ENCODE measurements around the gene IMP3.

GRCh38 chr15:75676688-75677464 is 36.9 kb upstream of the IMP3 start:
- TF ChIP-seq SIN3A (IDR thresholded peaks at IDR 0.05; ENCODE audit: borderline replicate concordance, insufficient read depth, low read depth, low read length) (no peak), CTCF (IDR thresholded peaks at IDR 0.05) (no peak), POLR2AphosphoS5 (IDR thresholded peaks at IDR 0.05; ENCODE audit: low read depth, low read length) (no peak), REST (IDR thresholded peaks at IDR 0.05; ENCODE audit: insufficient read depth in 1 of 2, low read depth in 2 of 2, low read length in 1 of 2) (no peak)
